OCI-LY3 (cell line): Measurements from ENCODE around the gene C13orf46.

ENCODE experiments used
- CTCF ChIP-seq: fragments of 200-600, 300-600 bp; sonication (generic); IDR thresholded peaks from 2 replicates; pipeline ENCODE4 v1.5.1; 2014; ENCODE audit warnings: antibody characterized with exemption, low read length, low read depth
- EZH2phosphoT487 ChIP-seq: fragments of 200-600 bp; shearing (Covaris generic); IDR thresholded peaks from 2 replicates; pipeline ENCODE4 v1.6.1; 2018; ENCODE audit warnings: antibody characterized with exemption, mixed run types, low read depth

GRCh38 chr13:113960276-113960948 lies 13.5 kb downstream of the C13orf46 start:
- TF ChIP-seq CTCF (no peak), EZH2phosphoT487 (no peak)
